IMR-90 (cell line): ENCODE results near the gene MIPEP. TPM values are rescaled to one million over a fixed set of nuclear protein-coding genes. Genes with fewer than 3 reads are reported as not detected.
A peak's percentile ranks its signal among the peaks of the same experiment; 100 is the strongest.

Experiments
- ATAC-seq: fragments of 200-7000 bp; cut with Tn5 transposase; 2 replicates; pipeline ENCODE4 v1.9.1; 2020; ENCODE audit warnings: low read depth, mild to moderate bottlenecking, moderate library complexity
- BruUV-seq: library from RNA; stranded (reverse); fragments of 400-500 nt; replicated peaks from 2 replicates; lab custom pipeline; 2021; lab: Mats Ljungman, UMichigan
- CTCF ChIA-PET: fragments of 300-600 bp; formaldehyde crosslinking; extraction: SDS; loops from one replicate; lab custom pipeline; 2021; ENCODE audit warnings: antibody characterized with exemption; lab: Yijun Ruan, JAX
- POLR2A ChIA-PET: fragments of 300-600 bp; sonication (Branson Sonifier 250); formaldehyde crosslinking; loops from one replicate; lab custom pipeline; 2022; ENCODE audit warnings: antibody characterized with exemption; ENCODE audit not compliant: unreplicated experiment; lab: Charles Lee
- DNase-seq: peaks from one replicate; pipeline ENCODE4 v3.0.0; 2013
- H2AFZ ChIP-seq: replicated peaks from 2 replicates; pipeline ENCODE3; 2013; ENCODE audit warnings: low read length, mild to moderate bottlenecking; ENCODE audit not compliant: poor library complexity
- H2AK5ac ChIP-seq: 2 replicates; pipeline ENCODE4 v1.6.1; 2013; ENCODE audit warnings: low read depth, low read length, inconsistent platforms
- H2AK9ac ChIP-seq: replicated peaks from 2 replicates; pipeline ENCODE3; 2013; ENCODE audit warnings: mild to moderate bottlenecking, low read depth, low read length, moderate library complexity; ENCODE audit not compliant: poor library complexity
- H2BK120ac ChIP-seq: 2 replicates; pipeline ENCODE4 v1.6.1; 2013; ENCODE audit warnings: low read depth, low read length, inconsistent platforms
- H2BK15ac ChIP-seq: 3 replicates; pipeline ENCODE4 v1.6.1; 2013; ENCODE audit warnings: low read depth, low read length, inconsistent platforms
- H2BK20ac ChIP-seq: 2 replicates; pipeline ENCODE4 v1.6.1; 2013; ENCODE audit warnings: low read depth, mild to moderate bottlenecking, inconsistent platforms, low read length, moderate library complexity
- H2BK5ac ChIP-seq: 2 replicates; pipeline ENCODE4 v1.6.1; 2013; ENCODE audit warnings: mild to moderate bottlenecking, low read depth, low read length, inconsistent platforms; ENCODE audit not compliant: poor library complexity, severe bottlenecking
- H3K14ac ChIP-seq: replicated peaks from 2 replicates; pipeline ENCODE4 v1.6.1; 2013; ENCODE audit warnings: low read depth, low read length, inconsistent platforms
- H3K18ac ChIP-seq: 2 replicates; pipeline ENCODE4 v1.6.1; 2013; ENCODE audit warnings: low read depth, low read length, control low read depth
- H3K23ac ChIP-seq: 2 replicates; pipeline ENCODE4 v1.6.1; 2013; ENCODE audit warnings: low read depth, low read length, inconsistent platforms
- H3K27ac ChIP-seq: 2 replicates; pipeline ENCODE4 v1.5.1; 2013; ENCODE audit warnings: mild to moderate bottlenecking, control low read depth, low read length; ENCODE audit not compliant: insufficient read depth
- H3K27me3 ChIP-seq: 2 replicates; pipeline ENCODE4 v1.6.1; 2013; ENCODE audit warnings: low read length; ENCODE audit not compliant: control insufficient read depth, insufficient read depth
- H3K36me3 ChIP-seq: 2 replicates; pipeline ENCODE4 v1.6.1; 2013; ENCODE audit warnings: low read length, mixed read lengths; ENCODE audit not compliant: control insufficient read depth, insufficient read depth
- H3K4ac ChIP-seq: 2 replicates; pipeline ENCODE4 v1.6.1; 2013; ENCODE audit warnings: low read depth, low read length, inconsistent platforms
- H3K4me1 ChIP-seq: 2 replicates; pipeline ENCODE4 v1.6.1; 2013; ENCODE audit warnings: low read length, mixed read lengths; ENCODE audit not compliant: control insufficient read depth, insufficient read depth
- H3K4me2 ChIP-seq: 2 replicates; pipeline ENCODE4 v1.6.1; 2013; ENCODE audit warnings: low read depth, mild to moderate bottlenecking, control low read depth, low read length, moderate library complexity
- H3K4me3 ChIP-seq: 2 replicates; pipeline ENCODE4 v1.5.1; 2013; ENCODE audit warnings: low read depth, mild to moderate bottlenecking, control low read depth, low read length, moderate library complexity; ENCODE audit not compliant: insufficient read depth
- H3K56ac ChIP-seq: 2 replicates; pipeline ENCODE4 v1.6.1; 2013; ENCODE audit warnings: low read length, inconsistent platforms; ENCODE audit not compliant: insufficient read depth; ENCODE audit errors: extremely low read depth
- H3K79me1 ChIP-seq, 2 experiments: 2 replicates each; pipeline ENCODE4 v1.6.1; 2013; ENCODE audit warnings: low read length in 2 of 2, inconsistent platforms in 1 of 2, low read depth in 1 of 2
- H3K9ac ChIP-seq: 2 replicates; pipeline ENCODE4 v1.6.1; 2013; ENCODE audit warnings: low read depth, low read length, control low read depth
- H3K9me1 ChIP-seq: 2 replicates; pipeline ENCODE4 v1.6.1; 2013; ENCODE audit warnings: low read length, inconsistent platforms; ENCODE audit not compliant: insufficient read depth
- H3K9me3 ChIP-seq: 2 replicates; pipeline ENCODE4 v1.6.1; 2013; ENCODE audit warnings: low read length; ENCODE audit not compliant: control insufficient read depth, insufficient read depth
- H4K20me1 ChIP-seq: 2 replicates; pipeline ENCODE4 v1.6.1; 2013; ENCODE audit warnings: low read length, inconsistent platforms; ENCODE audit not compliant: insufficient read depth
- H4K5ac ChIP-seq: 2 replicates; pipeline ENCODE4 v1.6.1; 2013; ENCODE audit warnings: mild to moderate bottlenecking, low read depth, low read length, control low read depth
- H4K8ac ChIP-seq, 2 experiments: 2 replicates each; pipeline ENCODE4 v1.6.1; 2013; ENCODE audit warnings: low read depth in 2 of 2, low read length in 2 of 2, control low read depth in 1 of 2, inconsistent platforms in 1 of 2
- H4K91ac ChIP-seq: 2 replicates; pipeline ENCODE4 v1.6.1; 2013; ENCODE audit warnings: low read depth, low read length, inconsistent platforms; ENCODE audit not compliant: insufficient read depth
- BHLHE40 ChIP-seq: fragments of 150-350 bp; IDR thresholded peaks from 2 replicates; pipeline ENCODE4 v1.6.1; 2016; ENCODE audit warnings: mild to moderate bottlenecking, low read depth, low read length
- CHD1 ChIP-seq: IDR thresholded peaks from 2 replicates; pipeline ENCODE4 v1.6.1; 2012; ENCODE audit warnings: low read depth, low read length, improper control_type of control experiment
- MAZ ChIP-seq: IDR thresholded peaks from 2 replicates; pipeline ENCODE4 v1.6.1; 2012; ENCODE audit warnings: low read depth, mild to moderate bottlenecking, low read length, improper control_type of control experiment, moderate library complexity, borderline replicate concordance
- MXI1 ChIP-seq: IDR thresholded peaks from 2 replicates; pipeline ENCODE4 v1.6.1; 2012; ENCODE audit warnings: low read depth, mild to moderate bottlenecking, low read length, moderate library complexity, borderline replicate concordance
- NFE2L2 ChIP-seq: fragments of 150-350 bp; IDR thresholded peaks from 2 replicates; pipeline ENCODE4 v1.6.1; 2016; ENCODE audit warnings: low read depth, mild to moderate bottlenecking, low read length
- POLR2A ChIP-seq: IDR thresholded peaks from 2 replicates; pipeline ENCODE4 v1.6.1; 2012; ENCODE audit warnings: mild to moderate bottlenecking, low read depth, low read length
- RAD21 ChIP-seq: IDR thresholded peaks from 2 replicates; pipeline ENCODE4 v1.6.1; 2012; ENCODE audit warnings: low read length, improper control_type of control experiment
- RCOR1 ChIP-seq: IDR thresholded peaks from 2 replicates; pipeline ENCODE4 v1.6.1; 2012; ENCODE audit warnings: mild to moderate bottlenecking, low read length, improper control_type of control experiment; ENCODE audit not compliant: insufficient replicate concordance
- SMC3 ChIP-seq: fragments of 150-350 bp; IDR thresholded peaks from 2 replicates; pipeline ENCODE4 v1.6.1; 2016; ENCODE audit warnings: low read depth, mild to moderate bottlenecking, antibody characterized with exemption, low read length, moderate library complexity
- WGBS, 2 experiments: methylation state at CpG; one replicate each; pipeline versions ENCODE4 v1.1.5 to v1.1.7; 2013; ENCODE audit warnings: missing lambda C conversion rate in 2 of 2; ENCODE audit not compliant: insufficient read length in 1 of 2; ENCODE audit errors: extremely low coverage in 2 of 2; 5-methylcytosine and 5-hydroxymethylcytosine counted together
- dilution Hi-C: fragments of 300-500 bp; cut with HindIII; formaldehyde crosslinking; loops from one replicate; pipeline ENCODE4 v1.14.3; 2018; ENCODE audit warnings: low sequenced_read_pairs; ENCODE audit not compliant: unreplicated experiment
- in situ Hi-C: fragments of 300-500 bp; cut with MboI; formaldehyde crosslinking; loops from 3 replicates; pipeline ENCODE4 v1.14.3; 2019; ENCODE audit warnings: low sequenced_read_pairs, inconsistent platforms, mixed read lengths
- intact Hi-C: fragments of 100-400 bp; cut with micrococcal nuclease; formaldehyde crosslinking; loops from 2 replicates; pipeline ENCODE4 v1.10.0; 2022
- polyA plus RNA-seq, 3 experiments: library from polyadenylated mRNA; depleted of rRNA; stranded (reverse); fragments of >200 nt; gene quantifications; 2 replicates each; pipeline ENCODE4 v1.2.3, GENCODE V29; 2012; ENCODE audit warnings: low replicate concordance in 1 of 3
- total RNA-seq: library from RNA; depleted of rRNA; stranded (reverse); fragments of >200 nt; gene quantifications from 2 replicates; pipeline ENCODE4 v1.2.3, GENCODE V29; 2012
- TF ChIP-seq, protein P1 (sequence below): fragments of 150-350 bp; IDR thresholded peaks from 2 replicates; pipeline ENCODE4 v1.6.1; 2017; ENCODE audit warnings: mild to moderate bottlenecking, antibody characterized with exemption, low read length, low read depth
- TF ChIP-seq, protein P2 (sequence below): fragments of 150-350 bp; IDR thresholded peaks from 2 replicates; pipeline ENCODE4 v1.6.1; 2016; ENCODE audit warnings: low read depth, mild to moderate bottlenecking, low read length, moderate library complexity, borderline replicate concordance

Gene MIPEP
- total and polyA plus RNA-seq, 2 of the 4 experiments (the other 2 are of a cell fraction), result 15.0 to 21.5 TPM

DNA sequence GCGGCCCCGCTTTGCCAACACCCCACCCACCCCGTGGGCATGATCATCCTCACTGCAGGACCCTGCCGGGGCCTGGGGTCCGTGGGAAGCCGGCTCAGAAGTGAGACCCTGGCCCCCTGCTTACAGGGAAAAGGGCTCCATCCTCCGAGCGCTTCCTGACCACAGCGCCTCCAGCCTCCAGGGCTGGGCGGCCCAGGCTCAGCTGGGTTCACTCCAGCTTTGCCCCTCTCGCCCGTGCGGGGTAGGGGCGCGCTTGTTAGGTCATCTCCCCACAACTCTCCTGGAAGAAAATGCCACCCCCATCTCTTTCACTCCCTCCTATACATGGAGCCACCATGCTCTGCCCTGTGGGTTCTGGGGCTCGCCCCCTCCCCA is 14.7 kb upstream of the MIPEP start:
- no CpG with 5 or more reads among the region's 16 CpGs for WGBS, 2 experiments
- in situ Hi-C loops, result no loop called here
- H2AFZ ChIP-seq, result no peak overlapping the region

More for the DNA sequence above, 14.7 kb upstream of the MIPEP start:
- Histone ChIP-seq H2BK15ac (no peak overlapping the region), H3K79me1 (no peaks in the 10 kb centered on the region), H4K20me1 (no peaks in the 10 kb centered on the region), H4K91ac (no peak overlapping the region), H3K36me3 (no peaks in the 10 kb centered on the region), H3K9me3 (no peaks in the 10 kb centered on the region), H4K5ac (no peak overlapping the region), H2AK5ac (peak overlapping the region; percentile 51; the same call in 1 of the 2 replicates), H3K23ac (no peak overlapping the region), H3K9ac (no peak overlapping the region), H2BK120ac (no peak overlapping the region), H3K4me2 (no peak overlapping the region), H3K9me1 (peaks cover 9% of the 10 kb centered on the region), H3K4ac (no peak overlapping the region), H4K8ac (no peak overlapping the region), H2AK9ac (no peak overlapping the region), H3K18ac (no peak overlapping the region), H2BK5ac (no peak overlapping the region), H3K27ac (no peak overlapping the region), H2BK20ac (no peak overlapping the region), H3K14ac (no peak overlapping the region), H3K4me3 (no peak overlapping the region), H3K27me3 (no peaks in the 10 kb centered on the region), H3K4me1 (peaks cover 12% of the 10 kb centered on the region), H3K56ac (no peak overlapping the region)
- ATAC-seq, result no peak
- CTCF ChIA-PET, result no interaction called here
- TF ChIP-seq, protein P1, sequence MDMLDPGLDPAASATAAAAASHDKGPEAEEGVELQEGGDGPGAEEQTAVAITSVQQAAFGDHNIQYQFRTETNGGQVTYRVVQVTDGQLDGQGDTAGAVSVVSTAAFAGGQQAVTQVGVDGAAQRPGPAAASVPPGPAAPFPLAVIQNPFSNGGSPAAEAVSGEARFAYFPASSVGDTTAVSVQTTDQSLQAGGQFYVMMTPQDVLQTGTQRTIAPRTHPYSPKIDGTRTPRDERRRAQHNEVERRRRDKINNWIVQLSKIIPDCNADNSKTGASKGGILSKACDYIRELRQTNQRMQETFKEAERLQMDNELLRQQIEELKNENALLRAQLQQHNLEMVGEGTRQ, result no peak
- TF ChIP-seq MAZ (no peak), CHD1 (no peak), POLR2A (no peak), BHLHE40 (no peak), NFE2L2 (no peak), RAD21 (no peak), SMC3 (no peak), MXI1 (no peak), RCOR1 (no peak)
- TF ChIP-seq, protein P2, sequence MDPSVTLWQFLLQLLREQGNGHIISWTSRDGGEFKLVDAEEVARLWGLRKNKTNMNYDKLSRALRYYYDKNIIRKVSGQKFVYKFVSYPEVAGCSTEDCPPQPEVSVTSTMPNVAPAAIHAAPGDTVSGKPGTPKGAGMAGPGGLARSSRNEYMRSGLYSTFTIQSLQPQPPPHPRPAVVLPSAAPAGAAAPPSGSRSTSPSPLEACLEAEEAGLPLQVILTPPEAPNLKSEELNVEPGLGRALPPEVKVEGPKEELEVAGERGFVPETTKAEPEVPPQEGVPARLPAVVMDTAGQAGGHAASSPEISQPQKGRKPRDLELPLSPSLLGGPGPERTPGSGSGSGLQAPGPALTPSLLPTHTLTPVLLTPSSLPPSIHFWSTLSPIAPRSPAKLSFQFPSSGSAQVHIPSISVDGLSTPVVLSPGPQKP, result no peak
- DNase-seq, result no peak
- no TSS peak for BruUV-seq
- intact Hi-C loops (no loop called here), dilution Hi-C loops (no loop called here)
- POLR2A ChIA-PET, result no interaction called here
